Measurements from ENCODE around the gene YWHAQ. TPM values are rescaled to one million over a fixed set of nuclear protein-coding genes. Genes with fewer than 3 reads are reported as not detected.

The YWHAQ gene
- polyA plus RNA-seq, 1 of the 3 experiments (the other 2 are of a cell fraction): 240 TPM

GRCh38 chr2:9590641-9591040 lies 40.2 kb downstream of the YWHAQ start:
- peaks cover 0 to 14% of the 10 kb centered on the region in 2 experiments; a peak in 1 of 4 replicates for H3K4me1 ChIP-seq (ENCODE audit: control insufficient read depth in 1 of 2, insufficient read depth in 2 of 2, low read depth in 1 of 2, low read length in 1 of 2)
- no peak overlapping the region for H3K9ac ChIP-seq
- no peaks in the 10 kb centered on the region for H3K27me3 ChIP-seq (ENCODE audit: insufficient read depth)
- DNase-seq: no peak
- TF ChIP-seq EP300 (IDR thresholded peaks at IDR 0.05; ENCODE audit: borderline replicate concordance in 1 of 2, low read depth in 1 of 2, low read length in 1 of 2): no peak
- peak; percentile 21; the same call in 1 of the 2 replicates for TF ChIP-seq FOSL2 (IDR thresholded peaks at IDR 0.05; ENCODE audit: borderline replicate concordance, low read depth)
- no peak for TF ChIP-seq GATA2 (CRISPR knock-in tag; IDR thresholded peaks at IDR 0.05)
- H3K4me3 ChIP-seq (ENCODE audit: low read depth in 2 of 2, low read length in 1 of 2): no peak overlapping the region
- no peak overlapping the region for H3K4me2 ChIP-seq
- no peak overlapping the region for H2AFZ ChIP-seq (ENCODE audit: low read depth)
- peaks cover 97% of the 10 kb centered on the region for H4K20me1 ChIP-seq (ENCODE audit: insufficient read depth)
- ChIA-PET CTCF (no interaction called here), POLR2A (no interaction called here)
- H3K36me3 ChIP-seq (replicated peaks in 1 of 2; ENCODE audit: control insufficient read depth in 1 of 2, insufficient read depth in 2 of 2, low read length in 1 of 2): peaks cover 49 to 79% of the 10 kb centered on the region in 2 experiments
- no peaks in the 10 kb centered on the region for H3K9me2 ChIP-seq
- peaks cover 59% of the 10 kb centered on the region for H3F3A ChIP-seq (replicated peaks; ENCODE audit: insufficient read depth)
- WGBS (ENCODE audit: low lambda C conversion rate): 77% methylated on average over 3 of the region's 3 CpGs
- H3K9me3 ChIP-seq: no peaks in the 10 kb centered on the region
- peaks cover 100% of the 10 kb centered on the region for H3K79me2 ChIP-seq (ENCODE audit: insufficient read depth)
- peak overlapping the region in 1 of 2 experiments; percentile 21; a peak in 2 of 4 replicates for H3K27ac ChIP-seq (ENCODE audit: low read depth in 2 of 2, low read length in 1 of 2)

GRCh38 chr2:9586465-9586864 lies 44.3 kb downstream of the YWHAQ start:
- 93% methylated on average over 3 of the region's 3 CpGs for WGBS (ENCODE audit: low lambda C conversion rate)
- H3K36me3 ChIP-seq (replicated peaks in 1 of 2; ENCODE audit: control insufficient read depth in 1 of 2, insufficient read depth in 2 of 2, low read length in 1 of 2): peaks cover 60 to 89% of the 10 kb centered on the region in 2 experiments
- TF ChIP-seq SMC3 (IDR thresholded peaks at IDR 0.05; ENCODE audit: low read depth, low read length) (no peak), PBX3 (IDR thresholded peaks at IDR 0.05) (no peak), EZH2phosphoT487 (IDR thresholded peaks at IDR 0.05; ENCODE audit: borderline replicate concordance, low read depth) (no peak), EP300 (IDR thresholded peaks at IDR 0.05; ENCODE audit: borderline replicate concordance in 1 of 2, low read depth in 1 of 2, low read length in 1 of 2) (no peak), RFX5 (IDR thresholded peaks at IDR 0.05; ENCODE audit: low read length) (no peak), RXRA (IDR thresholded peaks at IDR 0.05; ENCODE audit: borderline replicate concordance, low read depth) (no peak), REST (IDR thresholded peaks at IDR 0.05; ENCODE audit: low read depth, low read length) (no peak), FOXJ3 (CRISPR knock-in tag; IDR thresholded peaks at IDR 0.05) (no peak), CTCF (IDR thresholded peaks at IDR 0.05) (no peak), CHD2 (IDR thresholded peaks at IDR 0.05; ENCODE audit: low read length, partially characterized antibody) (no peak), JUND (IDR thresholded peaks at IDR 0.05) (no peak), NFIC (IDR thresholded peaks at IDR 0.05; ENCODE audit: borderline replicate concordance) (no peak), FOXM1 (IDR thresholded peaks at IDR 0.05; ENCODE audit: low read depth) (no peak), RAD21 (IDR thresholded peaks at IDR 0.05; ENCODE audit: low read length) (no peak), POLR2AphosphoS5 (IDR thresholded peaks at IDR 0.05; ENCODE audit: low read depth, low read length) (no peak)
- no peak overlapping the region for H2AFZ ChIP-seq (ENCODE audit: low read depth)
- no peak overlapping the region for H3K9ac ChIP-seq
- no peaks in the 10 kb centered on the region for H3K27me3 ChIP-seq (ENCODE audit: insufficient read depth)
- POLR2A ChIA-PET: no interaction called here
- H3K4me3 ChIP-seq (ENCODE audit: low read depth in 2 of 2, low read length in 1 of 2): no peak overlapping the region
- CTCF ChIA-PET: interaction anchor here (0.6 to 1.5 kb wide), 3 partner anchors 10 to 31 kb away, joined by 3 to 6 read pairs (median 3); no protein-coding TSS in a partner anchor
- no peak overlapping the region for H3K4me2 ChIP-seq
- H3K4me1 ChIP-seq (ENCODE audit: control insufficient read depth in 1 of 2, insufficient read depth in 2 of 2, low read depth in 1 of 2, low read length in 1 of 2): peaks cover 0 to 4% of the 10 kb centered on the region in 2 experiments; a peak in 1 of 4 replicates
- H3K79me2 ChIP-seq (ENCODE audit: insufficient read depth): peaks cover 89% of the 10 kb centered on the region
- H4K20me1 ChIP-seq (ENCODE audit: insufficient read depth): peaks cover 62% of the 10 kb centered on the region
- DNase-seq: no peak
- H3K9me3 ChIP-seq: no peaks in the 10 kb centered on the region
- H3K9me2 ChIP-seq: no peaks in the 10 kb centered on the region
- H3F3A ChIP-seq (replicated peaks; ENCODE audit: insufficient read depth): peaks cover 39% of the 10 kb centered on the region
- peak overlapping the region in 1 of 2 experiments; percentile 14; a peak in 1 of 4 replicates for H3K27ac ChIP-seq (ENCODE audit: low read depth in 2 of 2, low read length in 1 of 2)

Data from SK-N-SH (cell line).